DMS79 treated with DMSO at 0.1 percent for 48 hours (cell line): ENCODE results near the gene DNAJB2.

ENCODE experiments used
- DNase-seq: peaks from one replicate; lab custom pipeline; 2025; lab: John Stamatoyannopoulos, UW

The DNAJB2 gene

DNA sequence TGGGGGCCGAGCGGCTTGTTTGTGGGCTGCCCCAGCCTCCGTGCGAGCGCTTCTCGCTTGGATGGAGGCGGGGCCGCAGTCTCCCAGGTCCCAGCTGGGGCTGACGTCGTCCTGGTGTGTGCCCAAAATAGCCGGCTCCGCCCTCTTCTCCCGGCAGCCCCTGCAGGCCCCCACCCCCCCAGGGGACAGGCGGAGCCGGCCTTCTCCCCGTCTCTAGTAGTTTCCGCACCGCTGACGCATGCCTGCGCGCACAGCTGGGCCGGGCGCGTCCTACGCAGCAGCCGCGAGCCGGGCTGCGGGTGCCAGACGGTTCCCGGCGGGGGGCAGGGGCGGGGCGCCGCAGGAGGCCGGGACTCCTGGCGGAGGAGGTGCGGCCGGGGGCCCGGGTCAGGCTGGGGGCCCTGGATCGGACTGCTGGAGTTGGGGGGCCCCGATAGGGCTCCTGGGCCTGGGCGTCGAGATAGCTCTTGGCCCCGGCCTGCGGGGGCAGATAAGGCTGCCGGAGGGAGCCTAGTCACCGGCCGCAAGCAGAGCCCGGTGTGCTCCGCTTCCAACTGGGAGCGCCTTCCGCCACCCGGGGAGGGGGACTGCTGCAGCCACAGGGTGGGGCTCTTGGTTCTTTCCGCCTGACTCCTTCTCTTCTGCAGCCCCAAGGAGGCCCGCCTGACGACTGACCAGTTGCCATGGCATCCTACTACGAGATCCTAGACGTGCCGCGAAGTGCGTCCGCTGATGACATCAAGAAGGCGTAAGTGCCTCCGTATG, at the start of gene DNAJB2:
Gene DNAJB2, plus strand, starts transcription at position 216 of the 765 bp plus-strand sequence. Its CDS starts 468 bp downstream, at position 684.
- DNase-seq: peak; percentile 88

DNA sequence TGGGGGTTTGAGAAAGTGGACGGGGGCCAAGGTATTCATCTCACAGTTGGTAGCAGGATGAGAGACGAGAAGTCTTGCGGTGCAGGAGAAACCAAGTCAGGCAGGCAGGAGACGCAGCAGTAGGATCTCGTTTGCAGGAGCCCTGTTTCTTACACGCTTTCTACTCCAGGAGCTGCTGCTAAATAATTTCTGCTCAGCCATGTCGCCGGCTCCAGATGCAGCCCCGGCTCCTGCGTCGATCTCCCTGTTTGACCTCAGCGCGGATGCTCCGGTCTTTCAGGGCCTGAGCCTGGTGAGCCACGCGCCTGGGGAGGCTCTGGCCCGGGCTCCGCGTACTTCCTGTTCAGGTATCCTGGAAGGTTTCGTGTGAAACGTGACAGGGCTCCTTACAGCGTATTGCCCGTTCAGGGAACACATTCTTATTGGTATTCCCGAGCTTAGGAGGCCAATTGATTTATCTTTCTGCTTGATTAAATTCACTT, 49.1 kb upstream of the DNAJB2 start:
- peak; percentile 38 for DNase-seq

DNA sequence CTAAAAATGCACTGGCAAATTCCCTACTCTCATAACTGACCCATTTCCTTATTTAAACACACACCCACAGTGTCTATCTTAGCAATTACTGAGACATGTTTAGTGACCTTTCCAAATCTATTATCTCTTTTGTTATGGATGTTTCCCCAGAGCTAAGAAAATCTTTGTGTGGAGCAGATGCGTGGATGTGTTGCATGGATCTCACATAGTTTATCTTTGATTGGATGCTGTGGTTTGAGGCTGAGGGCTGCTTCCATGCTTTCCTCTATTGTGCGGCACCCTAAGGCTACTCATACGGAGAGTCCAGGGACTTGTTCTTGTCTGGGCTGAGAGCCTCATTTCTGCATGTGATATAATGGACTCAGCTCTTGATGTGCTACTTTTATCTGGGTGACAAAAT, 44.8 kb upstream of the DNAJB2 start:
- DNase-seq: no peak

DNA sequence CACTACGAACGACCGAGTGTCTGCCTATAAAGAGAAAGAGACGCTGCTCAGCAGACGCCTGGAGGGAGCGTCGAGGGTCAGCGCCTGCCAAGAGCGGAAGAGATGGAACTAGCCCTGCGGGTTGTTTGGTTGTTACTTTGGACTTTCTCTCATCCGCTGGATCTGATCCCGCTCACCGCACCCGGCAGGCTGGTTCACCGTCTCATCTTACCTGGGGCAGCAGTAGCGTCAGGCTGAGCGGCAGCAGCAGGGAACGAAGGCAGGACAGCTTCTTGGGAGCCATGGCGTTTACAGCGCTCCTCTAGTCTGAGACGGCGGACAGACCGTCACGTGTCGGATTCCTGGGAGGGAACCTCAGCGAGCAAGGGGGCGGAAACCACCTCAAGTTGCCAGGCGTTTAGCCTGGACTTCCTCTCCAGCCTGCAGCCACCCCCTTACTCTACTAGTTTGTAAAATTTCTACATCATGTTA, 35.8 kb upstream of the DNAJB2 start:
- DNase-seq: no peak

DNA sequence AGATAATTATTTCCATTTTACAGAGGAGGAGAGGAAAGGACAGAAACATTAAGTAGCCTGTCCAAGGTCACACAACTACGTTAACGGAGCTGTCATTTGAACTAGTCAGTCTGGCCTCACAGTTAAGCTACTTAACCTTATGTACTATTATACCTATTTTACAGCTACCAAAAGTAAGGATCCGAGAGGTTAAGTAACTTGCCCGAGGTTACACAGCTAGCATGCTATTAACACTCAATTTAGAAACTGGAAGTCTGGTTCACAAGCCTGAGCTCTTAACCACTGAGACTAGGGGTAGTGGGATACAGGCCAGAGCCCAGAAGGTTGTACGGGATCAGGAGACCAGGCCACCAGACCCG, 34.4 kb upstream of the DNAJB2 start:
- DNase-seq: no peak

DNA sequence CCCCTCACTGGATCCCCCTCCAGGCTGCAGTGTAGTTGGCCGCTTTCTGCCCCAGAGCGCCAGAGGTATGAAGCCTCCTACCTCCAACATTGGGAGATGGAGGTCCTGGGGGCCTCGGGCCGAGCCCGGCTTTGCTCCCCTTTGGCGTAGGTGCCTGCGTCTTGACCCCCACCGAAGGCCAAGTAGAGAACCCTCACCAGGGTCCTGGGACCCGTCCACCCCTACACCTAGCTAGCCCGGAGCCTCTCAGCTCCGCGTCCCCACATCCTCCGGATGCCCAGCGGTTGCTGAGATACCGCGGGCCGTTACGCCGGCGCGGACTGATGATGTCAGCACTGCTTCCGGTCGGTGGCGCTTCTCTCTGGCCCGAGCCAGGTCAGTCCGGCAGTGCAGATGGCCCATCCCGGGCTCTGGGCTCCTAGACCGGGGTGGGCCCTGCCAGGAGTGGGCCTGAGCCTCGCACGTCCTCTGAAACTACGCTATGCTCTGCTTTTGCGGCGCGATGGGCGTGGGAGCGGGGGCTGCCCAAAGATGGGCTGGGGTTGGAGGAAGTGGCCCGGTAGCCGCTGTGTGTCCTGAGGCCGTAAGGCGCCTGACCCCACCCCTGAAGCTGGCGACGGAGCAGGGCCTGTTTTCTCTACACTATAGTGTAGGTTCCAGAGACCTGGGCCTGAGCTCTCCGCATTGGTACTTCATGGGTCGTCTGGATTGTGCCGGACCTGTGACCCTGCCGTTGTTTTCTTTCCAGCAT, 33.8 kb upstream of the DNAJB2 start, which contains the start of the genes GLB1L and STK16:
Gene GLB1L, minus strand, starts transcription at position 297 of the 751 bp plus-strand sequence. CDS start 1,871 bp downstream, outside the sequence.
Gene STK16, plus strand, starts transcription at position 332 of the 751 bp plus-strand sequence. CDS start 521 bp downstream, outside the sequence.
- peak; percentile 78 for DNase-seq

DNA sequence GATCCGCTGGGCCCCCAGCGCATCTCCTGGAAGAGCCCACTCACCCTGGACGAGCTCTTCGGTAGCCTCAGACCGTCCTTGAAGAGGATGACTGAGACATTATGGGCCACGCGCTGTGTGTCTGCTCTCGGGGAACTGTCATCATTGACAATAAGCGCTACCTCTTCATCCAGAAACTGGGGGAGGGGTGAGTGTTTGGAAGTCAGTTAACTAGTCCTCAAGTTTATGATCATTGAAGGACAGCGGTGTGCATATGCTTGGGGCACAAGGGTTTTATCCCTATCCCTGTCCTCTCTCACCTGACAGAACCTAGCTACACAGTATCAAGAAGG, 33.3 kb upstream of the DNAJB2 start:
- no peak for DNase-seq

DNA sequence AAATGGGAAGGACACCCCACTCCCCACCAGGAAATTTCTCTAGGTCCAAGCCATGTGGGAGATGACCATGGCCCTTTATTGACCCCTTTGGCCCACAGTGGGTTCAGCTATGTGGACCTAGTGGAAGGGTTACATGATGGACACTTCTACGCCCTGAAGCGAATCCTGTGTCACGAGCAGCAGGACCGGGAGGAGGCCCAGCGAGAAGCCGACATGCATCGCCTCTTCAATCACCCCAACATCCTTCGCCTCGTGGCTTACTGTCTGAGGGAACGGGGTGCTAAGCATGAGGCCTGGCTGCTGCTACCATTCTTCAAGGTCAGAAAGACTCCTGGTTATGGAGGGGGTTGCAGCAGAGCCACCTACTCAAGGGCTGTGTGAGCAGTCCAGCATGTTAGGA, 32.6 kb upstream of the DNAJB2 start:
- DNase-seq: no peak

DNA sequence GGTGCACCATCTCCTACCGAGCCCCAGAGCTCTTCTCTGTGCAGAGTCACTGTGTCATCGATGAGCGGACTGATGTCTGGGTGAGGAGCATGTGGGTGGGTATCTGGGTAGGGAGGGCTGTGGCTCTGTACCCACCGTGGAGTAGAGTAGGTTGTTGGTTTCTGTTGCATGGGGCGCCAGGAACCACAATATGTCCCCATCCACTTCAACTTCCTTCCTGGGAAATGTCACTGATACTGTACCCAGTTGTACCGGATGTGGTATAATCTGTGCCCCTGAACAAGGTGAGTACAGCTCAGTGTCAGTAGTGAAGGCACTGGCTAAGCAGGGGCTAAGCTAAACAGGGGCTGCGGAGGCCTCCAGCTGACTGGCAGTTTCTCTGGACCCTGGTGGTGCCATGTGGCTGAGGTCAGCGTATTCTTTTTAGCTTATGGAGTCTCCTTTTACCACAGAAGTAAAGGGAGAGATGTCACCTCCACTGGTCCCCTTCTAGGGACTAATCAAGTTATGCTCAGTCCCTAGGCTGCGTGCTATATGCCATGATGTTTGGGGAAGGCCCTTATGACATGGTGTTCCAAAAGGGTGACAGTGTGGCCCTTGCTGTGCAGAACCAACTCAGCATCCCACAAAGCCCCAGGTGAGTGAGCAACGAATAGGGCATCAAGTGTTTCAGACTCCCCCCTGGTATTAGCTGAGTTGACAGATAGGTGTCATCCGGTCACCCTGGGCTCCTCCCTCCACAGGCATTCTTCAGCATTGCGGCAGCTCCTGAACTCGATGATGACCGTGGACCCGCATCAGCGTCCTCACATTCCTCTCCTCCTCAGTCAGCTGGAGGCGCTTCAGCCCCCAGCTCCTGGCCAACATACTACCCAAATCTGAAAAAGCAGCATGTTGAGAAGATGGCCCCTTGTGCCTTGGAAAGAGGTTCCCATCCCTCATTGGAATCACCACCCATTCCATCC, 31.2 kb upstream of the DNAJB2 start:
- no peak for DNase-seq

DNA sequence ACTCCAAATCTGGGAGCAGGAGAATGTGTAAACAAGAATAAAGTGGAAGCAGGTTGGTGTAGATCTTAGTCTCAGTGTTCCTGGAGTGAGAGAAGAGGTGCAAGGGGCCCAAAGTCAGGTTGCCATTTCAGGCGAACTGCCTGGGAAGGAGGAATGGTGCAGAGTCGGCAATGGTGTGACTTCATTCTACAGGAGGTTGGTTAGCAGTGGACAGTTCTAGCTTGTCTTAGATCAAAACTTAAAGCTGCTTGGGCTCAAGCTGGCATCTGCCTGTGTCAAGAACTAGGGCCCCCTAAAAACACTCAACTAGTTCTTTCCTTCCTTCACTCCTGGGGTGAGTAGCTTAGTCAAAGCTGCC, 30.3 kb upstream of the DNAJB2 start:
- DNase-seq: no peak

DNA sequence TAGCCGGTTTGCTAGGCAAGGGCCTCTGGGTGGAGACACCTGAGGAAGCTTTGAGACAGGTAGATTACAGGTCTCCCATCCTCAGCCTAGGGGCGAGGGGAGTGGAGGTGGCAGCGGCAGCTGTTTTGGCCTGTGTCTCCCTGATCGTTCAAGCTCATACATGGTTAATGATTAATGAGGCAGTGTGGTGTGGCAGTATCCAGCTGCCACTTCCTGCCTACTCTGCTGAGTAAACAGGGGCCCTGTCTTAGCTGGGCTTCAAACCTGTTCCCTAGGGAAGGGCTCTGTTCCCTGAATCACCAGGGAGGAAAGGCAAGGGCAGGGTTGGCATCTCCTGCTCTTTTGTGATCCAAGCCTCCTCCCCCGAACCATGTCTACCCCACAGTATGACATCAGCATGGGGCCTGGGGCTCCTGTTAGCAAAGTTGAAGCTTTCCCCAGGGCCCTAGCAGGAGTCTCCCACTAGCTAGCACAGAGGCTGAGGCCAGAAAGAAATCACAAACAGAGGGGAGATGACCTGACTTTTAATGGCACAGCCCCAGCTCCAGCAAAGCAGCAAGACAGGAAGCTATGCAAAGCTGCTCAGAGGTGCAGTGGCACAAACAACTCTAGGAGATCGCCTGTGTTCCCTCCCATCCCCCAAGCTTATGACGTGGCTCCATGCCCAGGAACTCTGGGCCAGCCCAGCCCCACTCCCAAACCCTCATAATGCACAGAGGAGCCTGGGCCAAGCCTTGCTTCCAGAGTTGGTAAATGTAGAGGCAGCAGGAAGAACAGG, 29.8 kb upstream of the DNAJB2 start:
- DNase-seq: no peak

DNA sequence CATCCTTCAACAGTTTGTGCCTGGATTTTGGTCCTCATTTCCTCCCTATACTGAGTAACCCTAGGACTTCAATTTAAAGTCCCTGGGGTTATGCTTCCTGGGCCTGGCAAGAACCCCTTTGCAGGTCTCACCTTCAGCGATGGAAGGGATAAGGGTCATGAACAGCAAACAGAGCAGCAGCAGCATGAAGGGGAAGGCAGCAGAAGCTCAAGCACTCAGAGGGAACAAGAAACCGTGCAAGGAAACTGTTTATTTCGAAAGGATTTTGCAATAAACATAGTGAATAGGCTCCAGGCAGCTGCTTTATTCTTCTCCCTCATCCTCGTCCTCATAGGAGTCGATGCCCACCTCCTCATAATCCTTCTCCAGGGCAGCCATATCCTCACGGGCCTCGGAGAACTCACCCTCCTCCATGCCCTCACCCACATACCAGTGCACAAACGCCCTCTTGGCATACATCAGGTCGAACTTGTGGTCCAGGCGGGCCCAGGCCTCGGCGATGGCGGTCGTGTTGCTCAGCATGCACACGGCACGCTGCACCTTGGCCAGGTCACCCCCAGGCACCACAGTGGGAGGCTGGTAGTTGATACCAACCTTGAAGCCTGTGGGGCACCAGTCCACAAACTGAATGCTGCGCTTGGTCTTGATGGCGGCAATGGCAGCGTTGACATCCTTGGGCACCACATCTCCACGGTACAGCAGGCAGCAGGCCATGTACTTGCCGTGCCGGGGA, 29.0 kb upstream of the DNAJB2 start:
- DNase-seq: no peak

DNA sequence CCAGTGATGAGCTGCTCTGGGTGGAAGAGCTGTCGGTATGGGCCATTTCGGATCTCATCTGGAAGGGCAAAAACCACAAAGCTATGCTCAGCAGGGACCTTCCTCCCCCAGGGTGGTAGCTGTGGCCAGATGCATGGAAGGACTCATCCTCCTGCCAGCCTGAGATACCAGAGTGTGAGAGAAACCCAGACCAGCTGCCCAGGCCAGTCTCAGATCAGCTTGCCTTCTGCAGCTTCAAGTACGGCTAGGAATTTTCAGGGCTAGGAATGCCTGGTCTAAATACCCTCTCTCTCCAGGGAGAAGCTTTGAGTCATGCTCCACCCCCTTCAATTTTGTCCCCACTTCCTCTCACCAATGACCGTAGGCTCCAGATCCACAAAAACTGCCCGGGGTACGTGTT, 27.5 kb upstream of the DNAJB2 start:
- DNase-seq: no peak

DNA sequence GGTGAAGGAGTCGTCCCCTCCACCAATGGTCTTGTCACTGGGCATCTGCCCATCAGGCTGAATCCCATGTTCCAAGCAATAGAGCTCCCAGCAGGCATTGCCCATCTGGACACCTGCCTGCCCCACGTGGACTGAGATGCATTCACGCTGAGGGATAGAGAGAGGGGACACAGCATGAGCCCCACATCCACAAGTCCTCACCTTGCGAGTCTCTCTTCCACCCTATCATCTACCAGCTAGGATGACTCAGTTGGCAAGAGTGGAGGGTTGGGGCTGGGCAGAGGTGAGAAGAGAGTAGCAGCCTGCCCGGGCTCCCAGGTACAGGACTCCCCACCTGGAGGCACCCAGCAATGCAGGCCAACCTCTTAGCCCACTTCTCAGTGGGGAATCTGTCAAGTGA, 27.1 kb upstream of the DNAJB2 start:
- no peak for DNase-seq

DNA sequence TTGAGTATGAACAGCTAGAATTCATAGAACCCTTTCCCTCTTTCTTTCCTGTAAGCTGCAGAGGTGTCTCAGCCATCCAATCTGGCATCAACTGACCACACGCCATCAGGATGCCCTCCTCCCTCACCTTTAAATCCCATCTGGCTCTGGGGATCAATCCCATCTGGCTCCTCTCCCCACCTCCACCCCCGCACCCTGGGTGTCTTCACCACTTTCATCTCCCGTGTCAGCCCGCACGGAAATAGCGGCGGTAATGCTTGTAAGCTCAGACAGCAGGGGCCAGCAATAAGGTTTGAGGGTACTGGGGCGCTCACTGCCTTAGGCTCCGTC, 26.6 kb upstream of the DNAJB2 start:
- no peak for DNase-seq

DNA sequence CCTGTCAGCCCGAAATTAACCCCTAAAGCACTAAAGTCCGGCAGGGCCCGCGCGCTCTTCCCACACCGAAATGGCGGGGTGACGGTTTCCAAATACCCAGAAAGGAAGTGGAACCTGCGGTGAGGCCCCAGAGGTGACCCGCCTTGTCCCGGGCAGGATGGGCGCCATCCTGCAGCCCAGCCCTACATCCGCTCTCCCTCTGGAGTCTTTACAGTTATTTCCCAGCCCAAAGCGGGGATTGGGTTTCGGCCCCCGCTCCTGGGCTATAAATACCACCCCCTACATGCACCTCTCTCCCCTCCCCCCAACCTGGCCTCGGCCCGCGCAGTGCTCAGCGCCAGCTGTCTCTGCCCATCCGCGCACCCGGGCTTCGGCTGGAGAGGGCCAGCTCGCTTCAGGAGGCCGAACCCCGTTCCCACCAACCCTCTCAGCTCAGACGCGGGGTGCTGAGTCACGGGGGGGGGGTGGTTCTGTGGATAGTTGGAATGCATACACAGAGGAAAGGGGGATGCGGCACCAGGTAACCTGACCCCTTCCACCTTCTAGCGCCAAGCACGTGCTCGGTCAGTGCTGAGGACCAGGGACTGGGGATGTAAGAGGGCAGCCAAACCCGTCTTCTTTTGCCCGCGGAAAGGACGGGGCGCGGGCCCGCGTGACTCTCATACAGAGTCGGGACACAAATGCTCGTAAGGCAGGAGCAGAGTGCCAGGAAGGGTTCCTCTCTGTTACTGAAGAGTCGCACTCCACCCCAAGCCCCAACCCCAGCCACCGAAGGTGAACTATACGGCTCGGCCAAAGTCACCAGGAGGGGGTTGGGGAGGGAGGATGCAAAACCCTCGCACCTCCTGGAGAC, 26.0 kb upstream of the DNAJB2 start, which contains the start of gene TUBA4B:
Gene TUBA4B, plus strand, starts transcription at position 344 of the 853 bp plus-strand sequence. Its CDS starts 165 bp downstream, at position 509.
- peak; percentile 23 for DNase-seq

DNA sequence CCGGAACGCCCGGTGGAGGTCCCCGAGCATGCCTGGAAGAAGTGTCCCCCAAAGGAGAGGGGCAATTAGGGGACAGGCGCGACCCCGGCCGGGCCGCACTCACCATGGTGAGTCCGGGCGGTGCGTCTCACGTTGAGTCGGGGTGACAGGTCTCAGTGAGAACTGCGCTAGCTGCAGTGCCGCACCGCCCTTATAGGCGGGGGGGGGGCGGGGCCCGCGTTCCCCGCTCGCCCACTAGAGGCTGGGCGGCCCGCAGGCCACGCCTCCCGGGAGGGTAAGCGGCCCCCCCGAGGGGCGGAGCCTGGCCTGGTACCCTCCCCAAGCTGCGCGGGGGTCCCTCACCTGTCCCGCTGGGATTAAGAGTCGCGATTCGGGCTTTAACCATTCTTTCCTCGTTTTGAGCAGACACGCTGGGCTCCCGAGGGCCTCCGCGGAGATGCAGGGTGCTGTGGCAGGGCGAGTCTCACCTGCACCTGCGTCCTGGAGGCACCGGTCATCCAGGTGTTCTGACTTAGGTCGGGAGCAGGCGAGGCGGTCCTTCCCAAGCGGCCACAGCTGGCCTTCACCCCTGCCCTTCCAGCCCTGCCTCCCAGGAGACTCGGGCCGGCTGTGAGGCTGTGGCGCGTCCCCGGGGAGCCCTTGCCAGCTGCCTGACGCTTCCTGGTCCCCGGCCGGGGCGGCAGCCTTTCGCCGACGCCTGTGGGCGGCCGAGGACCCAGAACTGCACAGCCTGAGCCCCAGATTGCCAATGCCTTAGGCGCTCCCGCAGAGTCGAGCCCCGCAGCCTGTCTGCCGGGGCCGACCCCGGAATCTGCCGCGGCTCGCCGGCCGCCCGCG, 25.2 kb upstream of the DNAJB2 start, which contains the start of gene TUBA4A:
Gene TUBA4A, minus strand, starts transcription at position 166 of the 837 bp plus-strand sequence. Its CDS starts 60 bp downstream, at position 106.
- DNase-seq: peak; percentile 45

DNA sequence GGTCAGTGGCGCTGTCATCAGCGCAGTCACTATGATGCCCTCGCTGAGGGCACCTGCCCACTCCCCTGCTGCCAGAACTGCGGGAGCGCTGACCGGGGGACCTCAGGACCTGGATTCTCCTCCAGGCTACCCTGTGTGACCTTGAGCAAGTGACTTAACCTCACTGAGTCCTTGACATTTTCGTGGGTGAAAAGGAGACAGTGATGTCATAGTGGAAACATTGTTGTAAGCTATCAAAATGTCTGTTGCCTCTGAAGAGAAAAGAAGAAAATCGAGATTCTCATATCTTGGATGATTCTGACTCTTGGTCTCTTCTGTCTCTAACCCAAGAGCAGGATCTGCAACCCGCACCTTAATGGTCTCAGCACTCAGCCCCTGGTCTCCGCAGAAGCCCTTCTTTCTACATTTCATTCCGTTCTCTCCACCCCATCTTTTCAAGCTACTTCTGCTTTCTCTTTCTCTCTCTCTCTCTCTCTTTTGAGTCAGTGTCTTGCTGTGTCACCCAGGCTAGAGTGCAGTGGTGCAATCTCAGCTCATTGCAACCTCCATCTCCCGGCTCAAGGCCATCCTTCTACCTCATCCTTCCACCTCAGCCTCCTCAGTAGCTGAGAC, 24.5 kb upstream of the DNAJB2 start:
- DNase-seq: no peak
